Measurements from ENCODE around the gene SYT15. TPM values are rescaled to one million over a fixed set of nuclear protein-coding genes. Genes with fewer than 3 reads are reported as not detected.
"Not testable (repeated sequence)": the region's sequence is repeated elsewhere in the genome, so short reads cannot be mapped to it uniquely, and the experiment has no call there.

Gene SYT15
- total RNA-seq, 1 donor from 2014 or later, result 3.2 TPM

- no peak for ATAC-seq
- intact Hi-C loops (cut with DNase I), result no loop called here
- DNase-seq (ENCODE audit: missing footprints), result no peak
These were observed 24.7 kb upstream of the SYT15 start for GRCh38 chr10:46554166-46554781.

DNA sequence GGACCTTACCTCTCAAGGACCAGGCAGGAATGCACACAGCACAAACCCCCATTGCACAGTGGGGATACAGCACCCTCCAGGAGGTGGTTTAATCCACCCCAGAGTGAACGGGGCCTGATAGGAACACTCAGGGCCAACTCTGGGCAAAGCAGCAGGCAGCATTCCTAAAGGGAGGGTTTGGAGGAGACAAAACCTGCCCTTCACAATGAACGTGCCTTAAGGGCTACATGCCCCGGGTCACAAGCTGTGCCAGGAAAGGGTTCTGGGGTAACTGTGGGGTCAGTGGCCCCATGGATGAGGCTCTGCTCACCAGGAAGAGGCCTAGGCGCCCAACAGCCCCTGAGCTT, 23.6 kb upstream of the SYT15 start:
- ATAC-seq (no peak), DNase-seq (ENCODE audit: missing footprints) (no peak)
- intact Hi-C loops (cut with DNase I), result no loop called here

DNA sequence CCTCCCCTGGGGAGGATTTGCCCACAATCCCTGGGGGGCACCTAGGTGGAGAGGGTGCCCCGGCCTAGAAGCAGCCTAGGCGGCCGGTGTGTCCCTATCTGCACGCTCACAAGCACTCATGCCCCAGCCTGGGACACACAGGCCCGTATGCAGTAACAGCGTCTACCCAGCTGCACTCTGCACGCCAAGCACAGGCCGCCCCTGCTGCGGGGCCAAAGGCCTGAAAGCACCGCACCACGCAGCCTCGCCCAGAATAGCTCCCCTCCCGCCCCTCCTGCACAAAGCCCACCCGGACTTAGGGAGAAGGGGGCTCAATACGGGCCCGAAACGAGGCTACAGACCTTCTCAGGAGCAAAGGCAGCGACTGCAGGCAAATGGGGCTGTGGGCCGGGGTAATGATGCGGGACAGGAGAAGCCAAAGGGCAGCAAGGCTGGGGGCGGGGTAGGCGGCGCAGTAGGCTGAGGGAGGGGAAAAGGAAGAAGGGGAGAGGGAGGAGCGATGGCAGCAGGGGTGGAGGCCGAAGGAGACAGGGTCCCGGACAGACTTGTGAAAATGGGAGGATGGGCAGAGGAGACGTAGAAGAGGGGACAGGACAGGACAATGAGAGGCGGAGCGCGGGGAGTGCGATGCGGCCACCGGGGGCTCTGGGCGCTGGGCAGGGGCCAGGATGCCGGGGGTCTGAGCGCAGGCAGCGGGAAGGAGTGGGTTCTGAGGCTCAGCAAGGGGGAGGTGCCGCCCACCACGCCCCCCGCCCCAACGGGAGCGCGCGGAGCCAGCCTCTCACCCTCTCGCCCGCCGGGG, 23.0 kb upstream of the SYT15 start:
- ATAC-seq, result no peak

DNA sequence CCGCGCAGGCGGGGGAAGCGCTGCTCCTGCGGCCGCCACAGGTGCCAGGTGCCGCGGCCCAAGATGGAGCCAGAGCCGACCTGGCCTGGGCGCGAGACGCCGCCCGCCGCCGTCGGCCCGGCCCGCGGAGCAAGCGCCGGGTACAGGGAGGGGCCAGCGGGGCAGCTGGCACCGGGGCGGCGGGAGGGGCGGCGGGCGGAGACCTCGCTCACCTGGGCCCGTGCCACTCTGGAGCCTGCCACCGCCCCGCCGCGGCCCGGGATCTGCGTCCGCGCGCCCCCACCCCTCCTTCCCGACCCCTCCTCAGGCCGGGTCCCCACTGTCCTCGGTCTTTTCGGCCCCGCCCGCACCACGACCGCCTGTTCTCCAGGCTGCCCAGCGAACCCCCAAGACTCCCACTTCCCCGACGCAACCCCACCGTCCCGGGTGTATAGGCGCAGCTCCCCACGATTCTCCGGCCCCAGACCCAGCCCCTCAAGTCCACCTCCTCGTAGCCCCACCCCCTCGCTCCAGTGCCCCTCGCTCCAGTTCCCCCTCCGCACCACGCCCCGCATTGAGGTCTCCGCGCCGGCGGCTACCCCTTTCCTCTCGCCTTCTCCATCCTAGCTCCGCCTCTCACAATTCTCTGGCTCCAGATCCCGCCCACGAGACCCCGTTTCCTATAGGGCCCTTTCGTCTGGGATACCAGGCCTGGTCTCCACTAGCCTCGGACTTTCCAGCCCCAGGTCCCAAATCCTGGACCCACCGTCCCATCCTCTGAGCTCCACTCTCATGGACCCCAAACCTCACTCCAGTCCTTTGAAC, 22.2 kb upstream of the SYT15 start, which contains the start of gene GPRIN2:
GPRIN2 (minus strand) TSS at position 144 of the 804 bp plus-strand sequence. CDS start 5,922 bp downstream, outside the sequence.
- no peak for ATAC-seq
- intact Hi-C loops (cut with DNase I), result no loop called here

More for the DNA sequence above, 23.0 kb upstream of the SYT15 start:
- peak; percentile 73 for DNase-seq (ENCODE audit: missing footprints)
- intact Hi-C loops (cut with DNase I), result no loop called here

DNA sequence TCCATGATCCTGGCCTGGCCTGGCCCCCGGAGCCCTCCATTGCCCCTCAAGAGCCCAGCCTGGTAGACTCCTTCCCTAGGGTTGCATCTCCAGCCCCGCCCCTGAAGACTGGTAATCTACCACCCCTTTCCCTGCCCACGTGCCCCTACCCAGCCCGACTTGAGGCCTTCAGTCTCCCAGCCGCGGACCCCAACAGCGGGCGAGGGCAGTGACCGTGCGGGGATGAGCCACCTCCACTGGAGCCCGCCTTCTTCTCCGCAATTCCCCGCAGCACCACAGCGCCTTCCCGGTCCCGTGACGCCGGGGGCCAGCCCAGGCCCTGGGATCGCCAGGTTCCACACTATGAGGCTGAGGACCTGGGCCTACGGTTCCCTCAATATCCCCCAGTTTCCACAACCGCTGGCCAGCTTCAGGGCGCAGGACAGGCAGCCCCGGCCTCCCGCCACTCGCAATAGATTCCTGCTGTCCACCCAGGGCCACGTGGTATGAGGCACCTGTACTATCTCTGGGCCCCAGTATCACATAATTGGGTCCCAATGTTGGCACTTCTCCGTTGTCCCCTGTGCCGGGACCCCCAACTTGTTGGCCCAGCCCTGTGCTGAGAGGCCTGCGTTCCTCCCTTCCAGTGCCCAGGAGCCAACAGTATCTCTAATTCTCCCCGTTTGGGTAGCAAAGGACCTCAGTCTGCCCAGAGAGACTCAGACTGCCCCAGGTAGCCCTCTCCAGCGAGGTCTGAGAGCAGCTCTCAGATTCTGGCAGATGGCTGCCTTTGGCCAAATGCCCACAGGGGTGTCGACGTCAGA, 21.4 kb upstream of the SYT15 start:
- intact Hi-C loops (cut with DNase I), result no loop called here
- DNase-seq (ENCODE audit: missing footprints) (peak; percentile 69), ATAC-seq (no peak)

More for the DNA sequence above, 22.2 kb upstream of the SYT15 start, which contains the start of gene GPRIN2:
- DNase-seq (ENCODE audit: missing footprints), result peak; percentile 71

DNA sequence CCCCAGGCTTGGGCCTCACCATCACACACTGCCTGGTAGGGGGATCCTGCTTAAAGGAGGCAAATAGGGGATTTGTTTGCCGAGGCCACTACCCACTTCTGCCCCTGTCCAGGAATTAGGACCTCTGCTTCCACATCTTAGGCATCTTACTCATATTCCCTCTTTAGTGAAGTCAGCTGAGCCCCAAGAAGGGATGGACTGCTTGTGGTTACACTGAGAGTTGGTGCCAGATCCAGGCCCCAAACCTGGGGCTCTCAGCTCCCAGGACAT, 20.9 kb upstream of the SYT15 start:
- ATAC-seq (no peak), DNase-seq (ENCODE audit: missing footprints) (peak; percentile 45)
- intact Hi-C loops (cut with DNase I), result no loop called here

- ATAC-seq (no peak), DNase-seq (ENCODE audit: missing footprints) (no peak)
- intact Hi-C loops (cut with DNase I), result no loop called here
These were observed 20.3 kb upstream of the SYT15 start for GRCh38 chr10:46558392-46559185.

DNA sequence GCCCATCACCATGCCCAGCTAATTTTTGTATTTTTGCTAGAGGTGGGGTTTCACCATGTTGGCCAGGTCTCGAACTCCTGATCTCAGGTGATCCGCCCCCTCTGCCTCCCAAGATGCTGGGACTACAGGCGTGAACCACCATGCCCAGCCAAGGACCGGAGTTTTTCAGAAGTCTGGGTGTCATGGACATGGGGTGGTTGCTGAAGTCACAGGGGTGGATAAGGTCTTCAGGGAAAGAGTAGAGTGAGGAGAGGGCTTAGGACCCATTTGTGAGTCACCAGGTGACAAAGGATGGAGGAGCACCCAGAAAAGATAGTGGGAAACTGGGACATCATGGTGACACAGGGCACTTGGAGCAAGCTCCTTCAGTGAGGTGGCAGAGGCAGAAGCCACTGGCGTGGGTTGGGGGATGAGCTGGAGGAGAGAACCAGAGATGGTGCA, 19.7 kb upstream of the SYT15 start:
- ATAC-seq (no peak), DNase-seq (ENCODE audit: missing footprints) (peak; percentile 58)
- intact Hi-C loops (cut with DNase I), result no loop called here

DNA sequence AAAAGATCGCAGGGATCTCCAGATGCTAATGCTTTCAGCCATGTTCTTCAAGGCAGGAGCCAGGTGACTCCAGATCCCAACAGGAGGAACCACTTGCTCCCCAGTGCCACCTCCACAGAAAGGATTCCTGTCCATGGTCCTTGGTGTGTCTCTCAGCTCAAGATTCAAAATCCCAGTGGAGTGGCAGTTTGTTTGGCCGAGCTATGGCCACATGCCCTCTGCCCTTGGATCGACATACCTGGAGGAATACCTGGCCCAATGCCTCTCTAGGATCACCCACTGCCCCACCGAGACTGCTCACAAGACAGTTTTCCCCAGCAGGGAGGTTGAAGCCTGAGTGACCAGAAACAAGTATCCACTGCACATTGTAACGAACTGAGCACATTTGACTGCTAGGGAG, 18.5 kb upstream of the SYT15 start:
- intact Hi-C loops (cut with DNase I), result no loop called here
- ATAC-seq (no peak), DNase-seq (ENCODE audit: missing footprints) (peak; percentile 46)

- DNase-seq (ENCODE audit: missing footprints) (no peak), ATAC-seq (no peak)
- intact Hi-C loops (cut with DNase I), result no loop called here
These were observed 18.0 kb upstream of the SYT15 start for GRCh38 chr10:46560952-46561351.

DNA sequence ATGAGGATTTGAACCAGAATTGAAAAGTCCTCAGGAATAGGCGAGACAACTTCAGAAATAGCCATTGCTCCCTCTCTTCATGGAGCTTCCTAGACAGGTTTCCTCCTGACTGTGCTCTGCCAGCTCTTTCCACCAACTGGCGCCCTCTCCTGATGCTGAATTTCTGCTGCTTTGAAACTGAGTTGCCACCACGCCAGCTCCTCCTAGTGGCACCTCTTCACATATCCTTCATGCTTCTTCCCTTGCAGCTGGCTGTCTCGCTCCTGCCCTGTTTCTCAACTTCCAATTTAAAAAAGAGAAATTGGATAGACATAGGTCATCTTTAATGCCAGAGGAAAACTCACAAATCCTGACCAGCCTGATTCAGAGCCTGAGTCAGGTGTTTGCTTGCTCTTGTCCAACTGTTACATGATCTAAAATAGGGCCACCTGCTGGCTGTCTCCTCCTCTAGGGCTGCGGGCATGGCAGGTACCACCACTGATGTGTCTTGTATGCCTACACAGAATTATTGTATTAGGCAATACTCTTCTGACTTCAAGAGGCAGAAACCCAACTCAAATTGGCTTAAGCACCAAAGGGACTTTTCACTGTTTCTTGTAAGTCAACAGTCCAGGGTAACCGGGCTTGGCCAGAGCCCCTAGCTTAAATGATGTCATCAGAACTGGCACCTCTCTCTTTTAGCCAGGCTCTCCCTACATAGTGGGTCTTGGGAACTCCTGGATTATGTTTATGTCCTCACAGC, 13.2 kb upstream of the SYT15 start:
- DNase-seq (ENCODE audit: missing footprints) (peak; percentile 67), ATAC-seq (peak; percentile 83)
- intact Hi-C loops (cut with DNase I), result not testable (repeated sequence)

DNA sequence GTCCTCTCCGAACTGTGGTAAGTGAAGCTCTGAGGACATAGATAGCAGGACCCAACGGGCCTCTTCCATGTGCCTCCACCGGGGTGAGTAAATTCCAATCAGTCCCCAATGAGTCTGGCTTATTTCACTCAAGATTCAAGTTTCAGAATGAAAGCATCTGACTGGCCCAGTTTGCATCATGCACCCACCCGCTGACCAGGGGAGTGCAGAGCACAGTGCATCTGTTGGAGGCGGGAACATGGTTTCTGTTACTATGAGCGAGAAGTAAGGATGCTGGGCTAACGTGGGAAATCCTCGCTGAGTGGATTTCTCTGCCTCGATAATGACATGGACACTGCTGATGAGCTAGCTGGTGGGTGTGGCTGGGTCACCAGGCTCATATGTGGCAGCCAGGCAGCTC, 11.8 kb upstream of the SYT15 start:
- ATAC-seq; intact Hi-C loops (cut with DNase I); DNase-seq (ENCODE audit: missing footprints): not testable (repeated sequence)

- DNase-seq (ENCODE audit: missing footprints); intact Hi-C loops (cut with DNase I); ATAC-seq: not testable (repeated sequence)
These were observed 8.3 kb upstream of the SYT15 start for GRCh38 chr10:46570655-46571054.

DNA sequence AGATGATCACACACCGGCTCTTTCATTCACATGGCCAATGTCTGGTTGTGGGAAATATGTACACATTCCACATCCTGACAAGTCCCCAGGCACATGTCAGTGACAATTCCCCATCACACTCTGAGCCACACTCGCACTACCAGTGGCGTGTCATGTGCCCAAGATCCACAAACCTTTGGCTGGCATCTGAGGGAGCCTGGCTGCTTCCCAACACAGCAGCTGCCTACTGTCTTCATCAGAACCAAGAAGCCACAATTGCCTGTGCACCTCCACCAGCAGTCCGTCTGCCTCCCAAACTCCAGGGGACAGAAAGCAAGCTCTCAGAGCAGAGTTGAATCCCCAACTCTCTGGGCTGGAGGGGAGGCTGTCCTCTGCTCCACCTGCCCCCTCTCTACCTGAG, 6.2 kb upstream of the SYT15 start:
- DNase-seq (ENCODE audit: missing footprints), result peak; percentile 57

GRCh38 chr10:46573314-46573713, 5.6 kb upstream of the SYT15 start:
- intact Hi-C loops (cut with DNase I); ATAC-seq: not testable (repeated sequence)

More for the DNA sequence above, 6.2 kb upstream of the SYT15 start:
- intact Hi-C loops (cut with DNase I), result not testable (repeated sequence)
- peak; percentile 60 for ATAC-seq

GRCh38 chr10:46573884-46574283, 5.0 kb upstream of the SYT15 start:
- DNase-seq (ENCODE audit: missing footprints); ATAC-seq; intact Hi-C loops (cut with DNase I): not testable (repeated sequence)

More at GRCh38 chr10:46573314-46573713, 5.6 kb upstream of the SYT15 start:
- not testable (repeated sequence) for DNase-seq (ENCODE audit: missing footprints)
